ENCODE results near the gene TBK1.

DNA sequence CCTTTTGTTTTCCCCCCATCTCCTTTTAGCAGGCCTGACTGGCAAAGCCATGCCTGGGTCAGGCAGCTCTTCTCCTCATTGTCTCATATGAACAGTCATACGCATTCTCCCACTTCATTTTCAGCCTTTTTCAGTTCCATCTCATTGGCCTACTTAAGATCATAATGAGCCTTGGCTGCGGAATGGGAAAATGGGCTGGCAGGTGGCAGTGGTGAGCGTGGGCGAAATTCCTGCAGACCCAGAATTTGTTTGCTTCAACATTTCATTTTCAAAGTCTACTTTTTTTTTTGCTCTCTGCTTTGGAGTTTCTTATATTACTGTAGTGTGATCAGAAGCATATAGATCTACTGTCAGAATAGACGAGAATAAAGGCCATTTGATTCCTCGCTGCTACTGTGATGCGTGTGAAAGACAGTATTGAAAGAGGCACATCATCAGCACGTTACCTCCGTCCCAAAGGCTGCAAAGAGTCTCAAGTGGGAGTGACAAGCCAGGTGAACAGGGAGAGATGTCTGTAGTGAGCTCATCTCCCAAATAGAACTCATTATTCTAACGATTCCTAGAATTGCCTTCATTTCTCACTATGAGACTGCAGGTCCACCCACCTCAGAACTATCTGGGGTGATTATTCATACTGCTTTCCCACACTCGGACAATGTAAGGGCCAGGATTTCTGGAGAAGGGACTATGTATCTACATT lies 73.7 kb downstream of the TBK1 start:
- TF ChIP-seq, protein P1, sequence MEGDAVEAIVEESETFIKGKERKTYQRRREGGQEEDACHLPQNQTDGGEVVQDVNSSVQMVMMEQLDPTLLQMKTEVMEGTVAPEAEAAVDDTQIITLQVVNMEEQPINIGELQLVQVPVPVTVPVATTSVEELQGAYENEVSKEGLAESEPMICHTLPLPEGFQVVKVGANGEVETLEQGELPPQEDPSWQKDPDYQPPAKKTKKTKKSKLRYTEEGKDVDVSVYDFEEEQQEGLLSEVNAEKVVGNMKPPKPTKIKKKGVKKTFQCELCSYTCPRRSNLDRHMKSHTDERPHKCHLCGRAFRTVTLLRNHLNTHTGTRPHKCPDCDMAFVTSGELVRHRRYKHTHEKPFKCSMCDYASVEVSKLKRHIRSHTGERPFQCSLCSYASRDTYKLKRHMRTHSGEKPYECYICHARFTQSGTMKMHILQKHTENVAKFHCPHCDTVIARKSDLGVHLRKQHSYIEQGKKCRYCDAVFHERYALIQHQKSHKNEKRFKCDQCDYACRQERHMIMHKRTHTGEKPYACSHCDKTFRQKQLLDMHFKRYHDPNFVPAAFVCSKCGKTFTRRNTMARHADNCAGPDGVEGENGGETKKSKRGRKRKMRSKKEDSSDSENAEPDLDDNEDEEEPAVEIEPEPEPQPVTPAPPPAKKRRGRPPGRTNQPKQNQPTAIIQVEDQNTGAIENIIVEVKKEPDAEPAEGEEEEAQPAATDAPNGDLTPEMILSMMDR (IDR thresholded peaks at IDR 0.05) = no peak
- TF ChIP-seq POLR2A (IDR thresholded peaks at IDR 0.05) (no peak), EP300 (IDR thresholded peaks at IDR 0.05) (no peak), POLR2AphosphoS5 (IDR thresholded peaks at IDR 0.05) (no peak)
